GM20431 (cell line): Measurements from ENCODE around the gene MRPS18B.
"Not testable (repeated sequence)": the region's sequence is repeated elsewhere in the genome, so short reads cannot be mapped to it uniquely, and the experiment has no call there.

ENCODE experiments used
- in situ Hi-C: fragments of 300-500 bp; cut with MseI, MboI; formaldehyde crosslinking; loops from one replicate; pipeline ENCODE4 v1.15.0; 2020; ENCODE audit warnings: low sequenced_read_pairs; ENCODE audit not compliant: unreplicated experiment

Gene MRPS18B

DNA sequence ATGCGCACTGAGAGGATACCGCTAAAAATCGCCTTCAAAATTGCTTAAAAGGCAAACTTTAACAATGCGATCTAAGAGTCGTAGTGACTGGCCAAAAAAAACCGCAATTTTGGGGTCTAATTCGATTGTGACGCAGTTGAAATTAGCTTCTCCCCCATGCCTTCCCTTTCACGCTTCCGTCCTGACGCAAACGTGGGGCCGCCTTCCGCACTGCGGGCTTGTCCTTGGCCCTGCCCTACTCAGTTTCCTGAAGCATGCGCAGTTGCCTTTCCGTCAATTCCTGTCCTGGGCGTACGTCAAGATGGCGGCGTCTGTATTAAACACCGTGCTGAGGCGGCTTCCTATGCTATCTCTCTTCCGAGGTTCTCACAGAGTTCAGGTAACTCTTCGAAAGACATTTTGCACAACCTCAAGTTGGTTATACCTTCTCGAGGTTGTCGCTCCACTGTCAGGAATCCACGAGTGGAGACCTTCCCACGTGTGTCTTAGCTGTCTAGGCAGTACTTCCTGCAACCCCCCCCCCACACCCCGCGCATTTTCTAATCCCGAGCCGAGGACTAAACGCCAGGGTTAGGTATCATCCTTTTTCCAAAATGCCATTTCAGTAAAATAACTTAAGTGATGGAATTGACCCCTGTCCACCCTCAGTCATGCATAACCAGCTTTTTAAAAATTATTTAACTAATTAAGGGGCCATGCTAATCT lies at the start of gene MRPS18B:
TSS of gene MRPS18B (plus strand) at position 276 of the 705 bp plus-strand sequence. CDS start at position 302, 26 bp downstream.
- in situ Hi-C loops, result no loop called here

DNA sequence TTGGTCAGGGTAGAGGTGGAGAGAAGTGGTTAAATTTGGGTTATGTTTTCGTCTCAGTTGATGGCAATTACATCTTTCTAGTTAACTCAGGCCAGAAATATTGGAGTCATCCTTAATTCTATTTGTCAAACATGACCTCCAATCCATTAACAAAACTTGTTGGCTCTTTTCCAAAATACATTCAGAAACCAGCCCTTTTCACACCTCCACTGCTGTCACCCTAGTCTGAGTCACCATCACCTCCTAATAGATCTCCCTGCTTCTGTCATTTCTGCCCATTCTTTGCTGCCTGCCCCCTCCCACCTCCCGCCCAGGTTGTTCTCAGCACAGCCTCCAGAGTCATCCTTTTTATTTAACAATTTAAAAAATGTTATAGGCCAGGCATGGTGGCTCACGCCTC lies 49.4 kb upstream of the MRPS18B start:
- in situ Hi-C loops, result no loop called here

DNA sequence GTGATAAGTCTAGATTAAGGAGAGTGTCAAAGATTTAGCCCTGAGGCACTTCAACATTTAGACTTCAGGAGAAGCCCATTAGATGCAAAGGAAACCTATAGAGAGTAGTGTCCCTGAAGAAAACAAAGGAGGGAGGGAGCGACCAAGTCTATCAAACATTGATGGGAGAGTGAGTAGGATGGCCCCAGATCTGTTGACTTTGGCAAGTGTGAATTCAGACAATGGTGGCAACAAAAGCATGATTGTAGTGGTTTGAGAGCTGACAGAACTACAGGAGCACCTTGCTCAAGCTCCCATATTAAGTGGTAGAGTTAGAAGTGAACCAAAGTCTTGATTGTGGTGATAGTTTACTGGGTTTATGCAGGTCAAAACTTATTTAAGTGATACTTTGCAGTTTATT lies 47.4 kb upstream of the MRPS18B start:
- in situ Hi-C loops, result no loop called here

DNA sequence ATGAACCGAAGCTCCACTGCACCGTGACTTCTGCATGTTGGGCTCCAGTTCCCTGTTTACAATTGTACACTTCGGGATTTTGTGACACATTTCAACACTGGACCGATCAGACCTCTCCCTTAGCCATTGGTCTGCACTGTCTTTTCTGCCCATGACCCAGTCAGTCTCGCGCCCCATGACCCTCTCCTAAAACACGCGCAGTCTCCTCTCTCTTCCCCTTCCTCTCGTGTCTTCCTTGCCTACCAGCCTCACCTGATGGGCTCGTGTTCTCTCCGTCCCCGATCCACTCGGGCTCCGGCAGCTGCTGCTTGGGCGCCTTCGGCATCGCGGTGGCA lies 46.9 kb upstream of the MRPS18B start:
- in situ Hi-C loops, result no loop called here

DNA sequence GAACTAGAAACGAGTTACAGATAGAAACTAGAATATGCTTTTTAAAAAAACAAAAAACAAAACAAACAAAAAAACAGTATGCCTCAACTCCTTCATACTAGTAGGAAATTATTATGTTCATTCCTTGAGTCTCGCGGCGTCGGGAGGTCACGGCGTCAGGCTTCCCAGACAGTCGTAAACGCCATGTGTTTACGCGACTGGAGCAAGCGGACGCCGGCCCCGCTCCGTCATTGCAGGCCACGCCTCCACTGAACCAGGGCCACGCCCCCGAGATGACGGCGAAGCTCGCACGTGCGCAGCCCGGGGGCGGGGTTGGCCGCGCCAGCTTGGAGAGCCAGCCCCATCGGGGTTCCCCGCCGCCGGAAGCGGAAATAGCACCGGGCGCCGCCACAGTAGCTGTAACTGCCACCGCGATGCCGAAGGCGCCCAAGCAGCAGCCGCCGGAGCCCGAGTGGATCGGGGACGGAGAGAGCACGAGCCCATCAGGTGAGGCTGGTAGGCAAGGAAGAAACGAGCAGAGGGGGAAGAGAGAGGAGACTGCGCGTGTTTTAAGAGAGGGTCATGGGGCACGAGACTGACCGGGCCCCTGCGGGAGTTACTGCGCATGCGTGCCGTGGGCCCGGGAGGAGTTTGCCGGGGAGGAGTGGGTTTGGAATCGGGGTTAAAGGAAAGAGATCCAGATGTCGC lies 46.4 kb upstream of the MRPS18B start, which contains the start of gene ABCF1:
TSS of gene ABCF1 (plus strand) at position 368 of the 687 bp plus-strand sequence. CDS start at position 414, 46 bp downstream.
- in situ Hi-C loops, result no loop called here

DNA sequence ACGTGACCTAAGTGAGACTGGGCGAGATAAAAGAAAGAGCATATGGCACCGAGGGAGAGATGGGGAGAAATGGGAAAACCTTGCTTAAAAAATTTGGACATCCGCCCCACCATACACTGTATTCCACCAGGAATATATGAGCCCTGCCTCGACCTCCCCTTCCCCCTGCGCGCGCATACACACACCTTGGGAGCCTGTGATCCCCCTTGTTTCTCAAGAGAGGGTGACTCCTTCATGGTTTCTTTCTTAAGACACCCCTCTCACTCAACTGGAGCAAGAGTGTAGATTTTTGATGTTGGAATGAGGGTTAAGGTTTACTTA lies 45.9 kb upstream of the MRPS18B start:
- in situ Hi-C loops, result no loop called here

DNA sequence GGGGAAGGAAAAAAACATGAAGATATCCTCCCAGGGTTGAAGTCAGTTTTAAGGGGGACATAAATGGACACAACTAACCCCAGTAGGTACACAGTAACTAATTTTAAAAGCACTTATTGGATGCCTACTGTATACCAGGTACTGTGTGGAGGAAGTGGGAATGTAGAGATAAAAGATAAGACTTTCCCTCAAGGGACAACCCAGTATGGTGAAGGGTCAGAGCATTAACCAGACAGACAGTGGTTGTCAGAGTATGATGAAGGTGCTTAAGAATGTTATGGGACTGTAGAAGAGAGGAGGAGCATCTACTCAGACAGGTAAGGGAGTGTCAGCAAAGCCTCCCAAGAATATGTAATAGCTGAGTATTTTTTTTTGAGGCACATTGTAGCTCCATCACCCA lies 45.5 kb upstream of the MRPS18B start:
- in situ Hi-C loops, result no loop called here

DNA sequence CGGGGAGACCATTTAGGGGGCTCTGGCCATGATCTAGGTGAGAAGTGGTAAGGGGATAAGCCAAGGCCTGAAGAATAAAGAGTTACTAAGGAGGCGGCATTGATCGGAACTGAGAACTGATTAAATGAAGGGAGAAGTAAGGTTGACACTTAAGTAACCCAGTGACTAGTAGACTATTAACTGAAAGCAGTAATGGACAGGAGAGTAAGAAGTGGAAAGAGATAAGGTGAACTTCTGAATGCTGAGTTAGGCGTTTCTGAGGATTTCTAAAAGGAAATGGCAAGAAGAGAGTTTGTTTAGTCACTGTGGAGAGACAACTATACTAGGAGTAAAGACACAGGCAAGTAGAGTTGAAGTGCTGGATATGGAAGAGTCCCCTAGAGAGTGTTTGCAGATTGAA lies 44.5 kb upstream of the MRPS18B start:
- in situ Hi-C loops, result no loop called here

DNA sequence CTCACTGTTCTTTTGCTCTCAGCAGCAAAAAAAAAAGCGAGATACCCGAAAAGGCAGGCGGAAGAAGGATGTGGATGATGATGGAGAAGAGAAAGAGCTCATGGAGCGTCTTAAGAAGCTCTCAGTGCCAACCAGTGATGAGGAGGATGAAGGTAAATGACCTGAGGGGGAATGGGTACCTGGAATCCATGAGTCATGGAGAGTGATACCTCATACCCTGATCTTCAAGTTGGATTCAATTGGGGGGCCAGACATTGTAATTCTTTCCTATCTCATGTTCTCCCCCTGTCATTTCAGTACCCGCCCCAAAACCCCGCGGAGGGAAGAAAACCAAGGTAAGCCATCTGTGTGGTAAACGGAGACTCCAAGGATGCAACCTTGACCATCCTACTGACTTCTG lies 39.6 kb upstream of the MRPS18B start:
- in situ Hi-C loops, result no loop called here

DNA sequence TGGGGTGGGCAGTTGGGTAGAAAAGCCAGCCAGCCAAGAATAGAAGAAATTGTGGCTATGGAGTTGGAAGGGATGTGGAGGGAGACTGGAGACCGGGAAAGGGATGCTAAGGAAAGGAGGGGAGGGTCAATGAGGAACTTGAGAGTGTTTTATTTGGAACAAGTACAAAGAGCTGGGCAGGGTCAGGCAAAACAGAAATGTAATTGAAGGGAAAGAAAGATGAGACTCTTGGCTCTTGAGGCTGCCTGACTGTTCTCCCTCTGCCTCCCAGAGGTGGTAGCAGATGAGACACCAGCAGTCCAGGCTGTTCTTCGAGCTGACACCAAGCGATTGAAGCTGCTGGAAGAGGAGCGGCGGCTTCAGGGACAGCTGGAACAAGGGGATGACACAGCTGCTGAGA lies 33.7 kb upstream of the MRPS18B start:
- in situ Hi-C loops, result no loop called here

DNA sequence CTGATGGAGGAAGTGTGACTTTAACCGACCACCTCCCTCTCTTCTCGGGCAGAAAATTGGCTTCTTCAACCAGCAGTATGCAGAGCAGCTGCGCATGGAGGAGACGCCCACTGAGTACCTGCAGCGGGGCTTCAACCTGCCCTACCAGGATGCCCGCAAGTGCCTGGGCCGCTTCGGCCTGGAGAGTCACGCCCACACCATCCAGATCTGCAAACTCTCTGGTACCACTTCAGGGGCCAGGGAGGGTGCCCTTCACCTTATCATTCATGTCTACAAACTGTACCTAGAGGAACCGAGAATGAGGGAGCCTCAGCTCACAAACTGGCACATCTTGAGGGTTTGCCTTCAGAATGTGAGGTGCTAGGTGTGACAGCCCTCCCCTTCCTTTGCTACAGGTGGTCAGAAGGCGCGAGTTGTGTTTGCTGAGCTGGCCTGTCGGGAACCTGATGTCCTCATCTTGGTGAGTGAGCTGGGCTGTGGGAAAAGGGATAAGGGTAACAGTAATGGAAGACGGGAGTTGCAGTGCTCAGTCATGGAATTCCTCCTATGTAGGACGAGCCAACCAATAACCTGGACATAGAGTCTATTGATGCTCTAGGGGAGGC lies 27.8 kb upstream of the MRPS18B start:
- in situ Hi-C loops, result no loop called here

DNA sequence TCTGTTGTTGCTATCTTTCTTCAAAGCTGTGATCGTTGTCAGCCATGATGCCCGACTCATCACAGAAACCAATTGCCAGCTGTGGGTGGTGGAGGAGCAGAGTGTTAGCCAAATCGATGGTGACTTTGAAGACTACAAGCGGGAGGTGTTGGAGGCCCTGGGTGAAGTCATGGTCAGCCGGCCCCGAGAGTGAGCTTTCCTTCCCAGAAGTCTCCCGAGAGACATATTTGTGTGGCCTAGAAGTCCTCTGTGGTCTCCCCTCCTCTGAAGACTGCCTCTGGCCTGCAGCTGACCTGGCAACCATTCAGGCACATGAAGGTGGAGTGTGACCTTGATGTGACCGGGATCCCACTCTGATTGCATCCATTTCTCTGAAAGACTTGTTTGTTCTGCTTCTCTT lies 27.1 kb upstream of the MRPS18B start:
- in situ Hi-C loops, result no loop called here

DNA sequence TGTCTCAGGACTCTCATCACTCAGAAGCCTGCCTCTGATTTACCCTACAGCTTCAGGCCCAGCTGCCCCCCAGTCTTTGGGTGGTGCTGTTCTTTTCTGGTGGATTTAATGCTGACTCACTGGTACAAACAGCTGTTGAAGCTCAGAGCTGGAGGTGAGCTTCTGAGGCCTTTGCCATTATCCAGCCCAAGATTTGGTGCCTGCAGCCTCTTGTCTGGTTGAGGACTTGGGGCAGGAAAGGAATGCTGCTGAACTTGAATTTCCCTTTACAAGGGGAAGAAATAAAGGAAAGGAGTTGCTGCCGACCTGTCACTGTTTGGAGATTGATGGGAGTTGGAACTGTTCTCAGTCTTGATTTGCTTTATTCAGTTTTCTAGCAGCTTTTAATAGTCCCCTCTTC lies 26.6 kb upstream of the MRPS18B start:
- in situ Hi-C loops, result no loop called here

DNA sequence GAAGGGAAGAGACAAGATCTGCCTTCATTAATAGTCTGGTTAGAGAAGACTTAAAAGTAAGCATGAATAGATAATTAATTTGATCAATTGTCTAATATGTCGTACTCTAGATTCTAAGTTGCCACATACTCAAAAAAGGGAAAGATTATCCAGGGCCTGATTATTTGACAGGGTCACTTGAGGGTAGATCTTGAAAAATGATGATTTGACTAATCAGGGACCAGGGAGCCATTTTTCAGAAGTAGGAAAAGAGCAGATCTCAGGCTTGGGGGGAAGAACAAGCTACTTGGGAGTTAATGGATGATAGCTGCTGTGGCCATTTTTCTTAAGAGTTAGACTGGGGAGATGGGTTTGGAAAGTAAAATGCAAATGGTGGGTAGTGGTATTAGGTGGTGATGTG lies 25.4 kb upstream of the MRPS18B start:
- in situ Hi-C loops, result no loop called here

DNA sequence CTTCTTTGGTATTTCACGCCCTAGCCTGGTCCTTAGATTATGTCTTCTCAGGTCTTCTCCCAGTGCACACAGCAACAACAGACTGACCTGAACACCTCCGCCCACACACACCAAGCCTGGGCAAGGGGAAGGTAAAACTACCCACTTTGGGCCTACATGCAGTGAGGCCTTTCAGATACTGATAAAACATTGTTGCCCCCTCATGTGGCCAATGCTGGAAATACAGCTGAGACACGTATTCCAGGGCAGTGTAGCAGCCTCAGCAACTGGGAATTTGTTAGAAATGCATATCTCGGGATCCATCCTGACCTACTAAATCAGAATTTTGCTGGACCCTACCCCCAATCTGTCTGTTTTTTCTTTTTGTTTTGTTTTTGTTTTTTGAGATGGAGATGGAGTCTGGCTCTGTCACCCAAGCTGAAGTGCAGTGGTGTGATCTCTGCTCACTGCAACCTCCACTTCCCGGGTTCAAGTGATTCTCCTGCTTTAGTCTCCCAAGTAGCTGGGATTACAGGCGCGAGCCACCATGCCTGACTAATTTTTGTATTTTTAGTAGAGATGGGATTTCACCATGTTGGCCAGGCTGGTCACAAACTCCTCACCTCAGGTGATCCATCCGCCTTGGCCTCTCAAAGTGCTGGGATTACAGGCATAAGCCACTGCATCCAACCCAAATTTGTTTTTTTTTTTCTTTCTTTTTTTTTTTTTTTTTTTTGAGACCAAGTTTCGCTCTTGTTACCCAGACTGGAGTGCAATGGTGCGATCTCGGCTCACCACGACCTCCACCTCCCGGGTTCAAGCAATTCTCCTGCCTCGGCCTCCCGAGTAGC lies 20.1 kb upstream of the MRPS18B start:
- in situ Hi-C loops, result not testable (repeated sequence)

DNA sequence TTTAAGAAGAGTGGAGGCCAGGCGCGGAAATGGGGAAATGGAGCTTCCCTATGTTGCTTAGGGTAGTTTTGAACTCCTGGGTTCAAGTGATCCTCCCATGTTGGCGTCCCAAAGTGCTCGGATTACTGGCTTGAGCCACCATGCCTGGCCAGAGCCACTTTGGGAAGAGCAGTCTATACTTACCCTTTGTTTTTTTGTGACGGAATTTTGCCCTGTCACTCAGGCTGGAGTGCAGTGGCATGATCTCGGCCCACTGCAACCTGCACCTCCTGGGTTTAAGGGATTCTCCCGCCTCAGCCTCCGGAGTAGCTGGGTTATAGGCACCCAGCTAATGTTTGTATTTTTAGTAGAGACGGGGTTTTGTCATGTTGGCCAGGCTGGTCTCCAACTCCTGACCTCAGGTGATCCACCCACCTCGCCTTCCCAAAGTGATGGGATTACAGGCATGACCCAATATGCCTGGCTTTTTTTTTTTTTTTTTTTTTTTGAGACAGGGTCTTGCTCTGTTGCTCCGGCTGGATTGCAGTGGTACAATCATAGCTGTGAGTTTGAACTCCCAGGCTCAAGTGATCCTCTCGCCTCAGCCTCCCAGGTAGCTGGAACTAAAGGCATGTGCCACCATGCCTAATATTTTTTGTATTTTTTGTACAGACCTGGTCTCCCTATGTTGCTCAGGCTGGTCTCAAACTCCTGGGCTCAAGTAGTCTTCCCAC lies 18.6 kb upstream of the MRPS18B start:
- in situ Hi-C loops, result no loop called here

DNA sequence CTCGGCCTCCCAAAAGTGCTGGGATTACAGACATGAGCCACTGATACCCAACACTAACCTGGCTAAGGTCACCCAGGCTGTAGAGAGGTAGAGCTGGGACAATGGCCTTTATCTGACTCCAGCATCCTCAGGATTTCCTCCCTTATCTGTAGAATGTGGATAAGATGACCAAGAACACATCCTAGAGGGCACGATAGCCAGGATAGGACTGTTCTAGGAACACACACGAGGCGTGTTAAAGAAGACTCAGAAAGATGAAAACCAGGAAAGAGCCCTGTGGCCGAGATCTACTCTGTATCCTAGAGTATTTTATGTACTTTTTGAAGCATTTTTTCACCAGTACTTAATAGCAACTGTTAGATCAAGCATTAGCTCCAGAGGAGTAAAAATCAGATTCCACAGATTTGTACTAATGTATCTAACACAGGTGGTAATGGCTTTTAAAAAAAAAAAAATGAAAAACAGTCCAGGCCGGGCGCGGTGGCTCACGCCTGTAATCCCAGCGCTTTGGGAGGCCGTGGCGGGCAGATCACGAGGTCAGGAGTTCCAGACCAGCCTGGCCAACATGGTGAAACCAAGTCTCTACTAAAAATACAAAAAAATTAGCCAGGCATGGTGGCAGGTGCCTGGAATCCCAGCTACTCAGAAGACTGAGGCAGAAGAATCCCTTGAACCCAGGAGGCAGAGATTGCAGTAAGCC lies 17.9 kb upstream of the MRPS18B start:
- in situ Hi-C loops, result no loop called here

DNA sequence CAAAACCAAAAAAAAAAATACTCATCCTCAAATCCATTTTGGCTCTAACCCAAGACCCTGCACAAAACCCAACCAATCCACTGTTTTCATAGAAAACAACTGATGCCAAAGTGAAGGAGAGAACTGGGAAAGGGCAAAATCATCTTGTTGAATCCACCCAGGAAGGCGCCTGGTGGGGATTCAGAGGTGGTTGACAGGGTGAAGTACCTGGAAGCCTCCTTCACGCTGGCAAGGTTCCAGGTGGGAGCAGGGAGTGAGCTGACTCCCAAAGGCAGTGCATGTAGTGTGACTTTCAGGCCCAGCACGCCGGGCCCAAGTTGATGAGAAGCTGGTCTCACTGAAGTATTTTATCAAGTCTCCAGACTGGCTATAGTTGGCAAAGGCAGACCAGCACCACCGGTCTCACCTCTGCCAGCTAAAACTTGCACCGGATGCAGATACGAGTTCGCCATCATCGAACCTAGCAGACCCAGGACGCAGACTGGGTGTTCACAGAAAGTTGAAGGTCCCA lies 17.1 kb upstream of the MRPS18B start:
- in situ Hi-C loops, result no loop called here

DNA sequence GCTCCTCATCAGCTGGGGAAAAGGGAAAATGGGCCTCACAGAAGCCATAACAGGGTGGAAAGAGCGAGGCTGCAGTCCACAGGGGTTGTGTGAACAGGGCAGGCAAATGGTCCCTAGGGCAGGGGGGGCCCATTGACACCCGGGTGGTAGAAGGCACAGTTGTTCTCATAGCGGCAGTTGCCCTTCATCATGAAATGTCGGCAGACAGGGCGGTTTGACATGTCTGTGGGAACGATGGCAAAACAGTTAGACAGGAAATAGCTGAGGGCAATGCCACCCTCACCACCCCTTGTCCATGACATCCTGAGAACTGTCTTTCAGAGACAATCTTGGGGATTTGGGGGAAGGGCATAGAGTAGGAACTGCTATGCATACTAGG lies 16.2 kb upstream of the MRPS18B start:
- in situ Hi-C loops, result no loop called here
